Esophagus (tissue), 2 donors: ENCODE results near the gene TMEM178B. TPM values are rescaled to one million over a fixed set of nuclear protein-coding genes. Genes with fewer than 3 reads are reported as not detected.

Experiments used
- H3K27ac ChIP-seq, 2 donors: one replicate each; pipeline ENCODE4 v1.5.1; 2013; ENCODE audit warnings: low read depth in 2 of 2, mild to moderate bottlenecking in 2 of 2, inconsistent platforms in 1 of 2, low read length in 1 of 2, moderate library complexity in 1 of 2
- H3K27me3 ChIP-seq, 2 donors: one replicate each; pipeline ENCODE4 v1.6.1; 2013; ENCODE audit warnings: low read length in 2 of 2, control low read depth in 1 of 2, mild to moderate bottlenecking in 1 of 2; ENCODE audit not compliant: insufficient read depth in 2 of 2, control insufficient read depth in 1 of 2
- H3K36me3 ChIP-seq, 2 donors: one replicate each; pipeline ENCODE4 v1.6.1; 2013; ENCODE audit warnings: low read length in 1 of 2; ENCODE audit not compliant: control insufficient read depth in 2 of 2, insufficient read depth in 2 of 2
- H3K4me1 ChIP-seq, 2 donors: one replicate each; pipeline ENCODE4 v1.6.1; 2013; ENCODE audit warnings: low read length in 1 of 2; ENCODE audit not compliant: control insufficient read depth in 2 of 2, insufficient read depth in 2 of 2
- H3K4me3 ChIP-seq, 2 donors: one replicate each; pipeline ENCODE4 v1.5.1; 2013; ENCODE audit warnings: low read length in 2 of 2, mild to moderate bottlenecking in 2 of 2, low read depth in 1 of 2, moderate library complexity in 1 of 2
- H3K9me3 ChIP-seq, 2 donors: one replicate each; pipeline ENCODE4 v1.6.1; 2013; ENCODE audit warnings: mild to moderate bottlenecking in 2 of 2, low read depth in 1 of 2, low read length in 1 of 2, moderate library complexity in 1 of 2; ENCODE audit not compliant: control insufficient read depth in 2 of 2, insufficient read depth in 1 of 2
- WGBS, 2 donors: extraction: QIAGEN DNeasy Blood & Tissue Kit; methylation state at CpG; one replicate each; pipeline ENCODE4 v1.1.7; 2013; 5-methylcytosine and 5-hydroxymethylcytosine counted together
- polyA plus RNA-seq, 2 donors: library from polyadenylated mRNA; stranded (reverse); fragments of 200-250 nt; gene quantifications; one replicate each; pipeline ENCODE4 v1.2.3, GENCODE V29; 2013
- donor health status: healthy with polysubstance abuse.
- donor health status: Bipolar disorder and iron deficiency.

Gene TMEM178B
- polyA plus RNA-seq, 2 donors = 0.21 to 0.26 TPM

- no peak overlapping the region for H3K27ac ChIP-seq
- 70 to 73% methylated on average over 2 of the region's 2 CpGs for WGBS, 2 donors
These were observed 347.4 kb downstream of the TMEM178B start for GRCh38 chr7:141421306-141421705.

DNA sequence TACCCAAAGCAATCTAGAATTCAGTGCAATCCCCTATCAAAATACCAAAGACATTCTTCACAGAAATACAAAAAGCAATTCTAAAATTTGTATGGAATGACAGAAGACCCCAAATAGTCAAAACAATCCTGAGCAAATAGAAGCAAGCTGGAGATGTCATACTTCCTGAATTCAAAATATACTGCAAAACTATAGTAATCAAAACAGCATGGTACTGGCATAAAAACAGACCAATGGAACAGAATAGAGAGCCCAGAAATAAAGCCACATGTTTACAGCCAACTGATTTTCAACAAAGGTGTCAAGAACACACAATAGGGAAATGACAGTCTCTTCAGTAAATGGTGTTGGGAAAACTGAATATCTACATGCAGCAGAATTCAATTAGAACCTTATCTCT lies 353.3 kb downstream of the TMEM178B start:
- Histone ChIP-seq H3K27ac (no peak overlapping the region), H3K9me3 (no peaks in the 10 kb centered on the region), H3K4me1 (no peaks in the 10 kb centered on the region), H3K27me3 (no peaks in the 10 kb centered on the region), H3K4me3 (no peak overlapping the region), H3K36me3 (no peaks in the 10 kb centered on the region)

More at GRCh38 chr7:141421306-141421705, 347.4 kb downstream of the TMEM178B start:
- no peaks in the 10 kb centered on the region for H3K4me1 ChIP-seq
- no peaks in the 10 kb centered on the region for H3K9me3 ChIP-seq
- no peaks in the 10 kb centered on the region for H3K27me3 ChIP-seq
- no peak overlapping the region for H3K4me3 ChIP-seq
- no peaks in the 10 kb centered on the region for H3K36me3 ChIP-seq

- no peaks in the 10 kb centered on the region for H3K4me1 ChIP-seq
- no peaks in the 10 kb centered on the region for H3K27me3 ChIP-seq
- no peaks in the 10 kb centered on the region for H3K36me3 ChIP-seq
- H3K27ac ChIP-seq = no peak overlapping the region
- no peaks in the 10 kb centered on the region for H3K9me3 ChIP-seq
- H3K4me3 ChIP-seq = no peak overlapping the region
- 42 to 51% methylated on average over 12 of the region's 12 CpGs for WGBS, 2 donors
These were observed 356.7 kb downstream of the TMEM178B start for GRCh38 chr7:141430455-141431139.

DNA sequence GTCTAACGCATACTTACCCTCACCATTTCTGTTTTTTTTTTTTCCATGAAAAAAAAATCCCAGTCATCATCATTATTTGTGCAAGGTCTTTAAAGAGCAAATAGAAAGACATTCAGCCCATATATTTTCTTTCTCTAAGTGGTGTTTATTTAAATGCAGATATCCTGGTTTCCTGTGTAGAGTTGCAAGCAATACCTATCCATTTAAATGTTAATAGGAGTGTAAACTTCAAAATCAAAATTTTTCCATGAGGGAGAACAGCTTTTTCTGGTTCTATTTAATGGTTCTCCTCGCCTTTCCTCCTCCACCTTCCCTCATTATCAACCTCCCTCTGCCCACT lies 357.2 kb downstream of the TMEM178B start:
- H3K27ac ChIP-seq = no peak overlapping the region
- no peaks in the 10 kb centered on the region for H3K4me1 ChIP-seq
- no peaks in the 10 kb centered on the region for H3K9me3 ChIP-seq
- 66 to 81% methylated on average over 2 of the region's 2 CpGs for WGBS, 2 donors
- H3K4me3 ChIP-seq = no peak overlapping the region
- no peaks in the 10 kb centered on the region for H3K36me3 ChIP-seq
- no peaks in the 10 kb centered on the region for H3K27me3 ChIP-seq

- Histone ChIP-seq H3K4me3 (no peak overlapping the region), H3K36me3 (no peaks in the 10 kb centered on the region), H3K9me3 (no peaks in the 10 kb centered on the region), H3K4me1 (no peaks in the 10 kb centered on the region), H3K27ac (no peak overlapping the region), H3K27me3 (no peaks in the 10 kb centered on the region)
- 67 to 78% methylated on average over 1 of the region's 1 CpG for WGBS, 2 donors
These were observed 357.8 kb downstream of the TMEM178B start for GRCh38 chr7:141431711-141432110.

DNA sequence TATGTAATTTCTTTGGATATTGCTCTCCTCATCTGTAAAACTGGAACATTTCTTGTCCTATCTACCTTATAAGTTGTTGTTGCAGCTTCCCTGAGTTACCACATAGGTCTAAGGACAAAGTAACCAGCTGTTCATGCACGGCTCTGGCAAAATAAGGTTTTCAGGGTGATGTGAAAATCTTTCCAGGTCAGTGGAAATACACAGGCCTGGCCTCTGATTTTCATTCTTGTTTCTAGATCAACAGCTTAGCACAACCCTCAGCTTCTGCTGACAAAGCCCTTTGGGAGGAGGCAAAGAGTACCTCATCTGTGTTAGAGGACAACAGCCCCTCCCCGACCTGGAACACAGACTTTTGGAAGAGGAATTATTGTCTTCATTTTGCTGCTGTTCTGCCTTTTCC lies 359.8 kb downstream of the TMEM178B start:
- Histone ChIP-seq H3K36me3 (no peaks in the 10 kb centered on the region), H3K27ac (no peak overlapping the region), H3K27me3 (no peaks in the 10 kb centered on the region), H3K4me3 (no peak overlapping the region), H3K4me1 (no peaks in the 10 kb centered on the region), H3K9me3 (no peaks in the 10 kb centered on the region)
- 74 to 77% methylated on average over 2 of the region's 2 CpGs for WGBS, 2 donors

DNA sequence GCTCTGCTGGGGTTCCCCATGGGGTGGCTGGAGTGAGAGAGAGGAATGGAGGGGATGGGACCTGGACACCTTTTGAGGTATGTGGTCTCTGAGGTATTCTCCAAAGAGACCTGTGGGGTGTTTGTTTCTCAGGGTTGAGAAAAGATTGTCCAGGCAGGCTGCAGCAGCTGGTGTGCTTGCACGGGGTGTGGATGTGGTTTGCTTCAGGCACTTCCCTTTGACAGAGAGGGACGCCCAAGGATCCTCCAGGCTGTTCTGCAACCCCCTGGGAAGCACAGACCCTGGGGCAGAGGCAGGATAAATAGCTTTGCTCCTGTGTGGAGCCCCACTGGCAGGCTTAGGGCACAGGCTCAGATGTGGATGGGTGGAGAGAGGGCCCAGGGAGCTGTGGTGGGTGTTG lies 362.3 kb downstream of the TMEM178B start:
- 40 to 55% methylated on average over 2 of the region's 2 CpGs for WGBS, 2 donors
- H3K9me3 ChIP-seq = no peaks in the 10 kb centered on the region
- H3K27me3 ChIP-seq = no peaks in the 10 kb centered on the region
- H3K36me3 ChIP-seq = no peaks in the 10 kb centered on the region
- H3K4me1 ChIP-seq = peaks cover 0 to under 1% of the 10 kb centered on the region in 2 donors
- no peak overlapping the region for H3K27ac ChIP-seq
- no peak overlapping the region for H3K4me3 ChIP-seq

DNA sequence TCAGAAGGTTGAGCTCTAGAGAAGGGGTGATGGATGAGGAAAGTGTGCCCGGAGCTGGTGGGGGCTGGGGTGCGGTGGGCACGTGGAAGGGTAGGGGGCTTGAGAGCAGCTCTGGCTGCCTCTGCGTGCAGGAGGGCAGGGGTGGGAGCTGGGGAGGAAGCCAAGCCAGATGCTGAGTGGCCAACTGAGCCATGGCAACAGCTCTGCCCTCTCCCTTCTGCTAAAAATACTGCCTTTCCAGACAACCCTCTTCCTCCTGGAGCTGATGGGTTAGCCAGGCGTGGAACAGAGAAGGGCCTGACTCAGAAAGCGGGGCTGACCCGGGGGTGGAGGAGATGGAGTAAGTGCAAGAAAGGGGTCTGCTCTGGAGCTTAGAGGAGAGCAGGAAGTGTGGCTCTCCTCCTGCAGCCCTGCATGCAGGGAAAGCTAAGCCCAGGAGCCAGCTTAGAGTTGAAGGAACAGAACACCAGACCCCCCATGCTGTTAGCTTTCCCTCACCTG lies 362.8 kb downstream of the TMEM178B start:
- H3K4me3 ChIP-seq = no peak overlapping the region
- H3K9me3 ChIP-seq = no peaks in the 10 kb centered on the region
- H3K36me3 ChIP-seq = no peaks in the 10 kb centered on the region
- WGBS, 2 donors = 78 to 82% methylated on average over 7 of the region's 7 CpGs
- H3K27ac ChIP-seq = no peak overlapping the region
- H3K27me3 ChIP-seq = no peaks in the 10 kb centered on the region
- H3K4me1 ChIP-seq = peaks cover 0 to 4% of the 10 kb centered on the region in 2 donors

GRCh38 chr7:141439164-141439563 lies 365.3 kb downstream of the TMEM178B start:
- Histone ChIP-seq H3K4me1 (peaks cover 4 to 8% of the 10 kb centered on the region in 2 donors), H3K27me3 (no peaks in the 10 kb centered on the region), H3K36me3 (no peaks in the 10 kb centered on the region), H3K4me3 (no peak overlapping the region), H3K9me3 (no peaks in the 10 kb centered on the region), H3K27ac (no peak overlapping the region)
- WGBS, 2 donors = 51 to 65% methylated on average over 2 of the region's 2 CpGs

DNA sequence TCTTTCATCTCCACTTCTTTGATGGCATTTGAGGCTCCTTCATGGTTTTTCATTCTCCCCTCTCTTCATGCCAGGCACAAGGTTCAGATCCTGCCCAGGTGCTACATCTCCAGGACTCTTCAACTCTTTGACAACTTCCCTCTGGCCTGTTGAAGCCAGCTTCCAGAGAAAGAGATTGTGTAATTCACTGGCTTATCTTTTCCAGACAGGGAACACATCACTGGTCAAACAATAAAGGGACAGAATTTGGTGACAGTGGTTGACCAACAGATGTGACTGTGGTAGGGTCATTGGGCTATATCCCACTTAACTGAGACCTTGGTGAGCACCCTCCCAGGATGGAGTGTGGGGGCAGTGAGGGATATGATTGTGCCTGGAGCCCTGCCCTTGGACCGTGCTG lies 365.9 kb downstream of the TMEM178B start:
- H3K4me1 ChIP-seq = peaks cover 4 to 8% of the 10 kb centered on the region in 2 donors
- 67 to 70% methylated on average over 1 of the region's 1 CpG for WGBS, 2 donors

More for the DNA sequence above, 365.9 kb downstream of the TMEM178B start:
- H3K9me3 ChIP-seq = no peaks in the 10 kb centered on the region
- no peaks in the 10 kb centered on the region for H3K27me3 ChIP-seq
- H3K27ac ChIP-seq = no peak overlapping the region
- H3K4me3 ChIP-seq = no peak overlapping the region
- H3K36me3 ChIP-seq = no peaks in the 10 kb centered on the region
